Heart left ventricle (tissue), 13 donors: Measurements from ENCODE around the gene TMEM238.

Experiments
- CTCF ChIP-seq, 12 donors: fragments of 200-600 bp; sonication (generic) in 4 of 12; IDR thresholded peaks; one replicate each; pipeline versions ENCODE4 v1.5.0 to v1.8.0; 2018 to 2022; ENCODE audit warnings: antibody characterized with exemption in 12 of 12, mild to moderate bottlenecking in 5 of 12
- POLR2A ChIP-seq, 2 donors: fragments of 450-650 bp; IDR thresholded peaks; one replicate each; pipeline ENCODE4 v1.6.1; 2017; ENCODE audit warnings: antibody characterized with exemption in 2 of 2, mild to moderate bottlenecking in 2 of 2, moderate library complexity in 2 of 2
- donor health status: ischemic (EF 13 %, LVEDD 7.1; RV severe dilation, severe dysfunction).
- donor health status: DM: no; HTN: yes; CAD: no.
- donor health status: DM: no; HTN: no; CAD: no.
- donor health status: ischemic (EF 25% LVEDD 6.9; RV normal size, moderate dysfunction).
- donor health status: ischemic (EF 25% LVEDD 5.7; RV mildly dilated, moderate dysfunction).
- donor health status: ischemic (EF 35%, LVEDD 5.7; RV mildly dilated, moderate dysfunction).
- donor health status: nonischemic (EF 11% LVEDD 7.7; RV severe dilation, severe dysfunction).
- donor health status: DM: yes; HTN: yes; CAD: no.
- donor health status: PGD.
- donor health status: ischemic (EF 29% LVEDD 5.4; RV normal size, mild dysfunction).
- donor health status: nonischemic (EF 23%, LVEDD 6.1; RV moderate dilation, normal function).

GRCh38 chr19:55431183-55431582 is 47.1 kb upstream of the TMEM238 start:
- TF ChIP-seq POLR2A (IDR thresholded peaks at IDR 0.05) (no peak), CTCF (IDR thresholded peaks at IDR 0.05) (no peak)
